ENCODE data around the gene TMEM266.

Gene TMEM266

GRCh38 chr15:76135516-76135915 lies 75.7 kb downstream of the TMEM266 start:
- no peak for DNase-seq

- no peak for DNase-seq
These were observed 78.7 kb downstream of the TMEM266 start for GRCh38 chr15:76138436-76138835.

GRCh38 chr15:76139368-76140073 lies 79.7 kb downstream of the TMEM266 start:
- DNase-seq = peak in 1 of 2 experiments; percentile 3

GRCh38 chr15:76140074-76140464 lies 80.3 kb downstream of the TMEM266 start:
- no peak for DNase-seq

GRCh38 chr15:76146812-76147211 lies 87.0 kb downstream of the TMEM266 start:
- no peak for DNase-seq

- no peak for DNase-seq
These were observed 88.3 kb downstream of the TMEM266 start for GRCh38 chr15:76147906-76148570.

GRCh38 chr15:76149291-76149915 lies 89.6 kb downstream of the TMEM266 start:
- no peak for DNase-seq

- no peak for DNase-seq
These were observed 90.7 kb downstream of the TMEM266 start for GRCh38 chr15:76150513-76150912.

GRCh38 chr15:76150971-76151598 lies 91.3 kb downstream of the TMEM266 start:
- no peak for DNase-seq

- no peak for DNase-seq
These were observed 91.8 kb downstream of the TMEM266 start for GRCh38 chr15:76151599-76151974.

- DNase-seq = no peak
These were observed 92.4 kb downstream of the TMEM266 start for GRCh38 chr15:76152197-76152596.

- no peak for DNase-seq
These were observed 93.7 kb downstream of the TMEM266 start for GRCh38 chr15:76153241-76154197.

GRCh38 chr15:76155731-76156130 lies 95.9 kb downstream of the TMEM266 start:
- no peak for DNase-seq

- DNase-seq = no peak
These were observed 98.4 kb downstream of the TMEM266 start for GRCh38 chr15:76158226-76158625.

- no peak for DNase-seq
These were observed 99.0 kb downstream of the TMEM266 start for GRCh38 chr15:76158815-76159214.

- no peak for DNase-seq
These were observed 99.5 kb downstream of the TMEM266 start for GRCh38 chr15:76159282-76159681.

- no peak for DNase-seq
These were observed 100.8 kb downstream of the TMEM266 start for GRCh38 chr15:76160426-76161152.

- DNase-seq = no peak
These were observed 101.6 kb downstream of the TMEM266 start for GRCh38 chr15:76161153-76162035.

- DNase-seq = no peak
These were observed 102.2 kb downstream of the TMEM266 start for GRCh38 chr15:76162036-76162398.

GRCh38 chr15:76162784-76163456 lies 103.1 kb downstream of the TMEM266 start:
- no peak for DNase-seq

Data from NCI-H187 (cell line).